Thyroid gland (tissue), 4 donors: ENCODE measurements around the gene ALKAL2. TPM values are rescaled to one million over a fixed set of nuclear protein-coding genes. Genes with fewer than 3 reads are reported as not detected.

Experiments
- DNase-seq, 2 donors: peaks; one replicate each; pipeline ENCODE4 v3.0.0-alpha.2; 2019
- H3K27ac ChIP-seq, 3 donors: fragments of 200-600 bp; sonication (generic); 1 replicate in 2 of 3; 2 replicates in 1 of 3; pipeline ENCODE4 v1.5.1; 2016 to 2019; ENCODE audit warnings: mild to moderate bottlenecking in 1 of 3, moderate library complexity in 1 of 3
- H3K27me3 ChIP-seq: fragments of 200-600 bp; sonication (generic); one replicate; pipeline ENCODE4 v1.5.1; 2019
- H3K36me3 ChIP-seq, 2 donors: fragments of 200-600 bp; sonication (generic); one replicate each; pipeline ENCODE4 v1.5.1; 2016 to 2019
- H3K4me1 ChIP-seq, 2 donors: fragments of 200-600 bp; sonication (generic); one replicate each; pipeline ENCODE4 v1.5.1; 2017 to 2019
- H3K4me3 ChIP-seq, 3 donors: fragments of 200-600 bp; sonication (generic); replicated peaks in 1 of 3; 1 replicate in 2 of 3; 2 replicates in 1 of 3; pipeline ENCODE4 v1.5.1; 2016; ENCODE audit warnings: mild to moderate bottlenecking in 1 of 3
- H3K9me3 ChIP-seq: fragments of 200-600 bp; sonication (generic); one replicate; pipeline ENCODE4 v1.5.1; 2017
- CTCF ChIP-seq, 6 experiments: fragments of 200-600 bp in 3 of 6; fragments of 450-650 bp in 3 of 6; sonication (generic) in 3 of 6; IDR thresholded peaks; one replicate each; pipeline ENCODE4 v1.5.1; 2016 to 2019; ENCODE audit warnings: antibody characterized with exemption in 6 of 6, mild to moderate bottlenecking in 2 of 6, inconsistent platforms in 1 of 6, moderate library complexity in 1 of 6
- POLR2A ChIP-seq, 2 donors: fragments of 450-650 bp; IDR thresholded peaks; one replicate each; pipeline ENCODE4 v1.6.1; 2017; ENCODE audit warnings: antibody characterized with exemption in 2 of 2, mild to moderate bottlenecking in 2 of 2, moderate library complexity in 1 of 2
- WGBS, 2 donors: methylation state at CpG; one replicate each; pipeline ENCODE4 v1.1.5; 2017; 5-methylcytosine and 5-hydroxymethylcytosine counted together
- intact Hi-C: fragments of 100-400 bp; cut with DNase I; formaldehyde crosslinking; loops from one replicate; pipeline ENCODE4 v1.15.1; 2023
- total RNA-seq, 4 donors: library from RNA; depleted of rRNA; stranded (reverse); fragments of >200 nt; gene quantifications; one replicate each; pipeline ENCODE4 v1.2.3, GENCODE V29; 2016

The ALKAL2 gene
- total RNA-seq, 4 donors from 2014 or later: 1.3 to 9.8 (median 7.3) TPM

GRCh38 chr2:323035-323434 is 35.1 kb upstream of the ALKAL2 start:
- intact Hi-C loops: no loop called here
- no peaks in the 10 kb centered on the region for H3K4me1 ChIP-seq
- no peak overlapping the region for H3K27ac ChIP-seq
- 65 to 68% methylated on average over 9 of the region's 9 CpGs for WGBS, 2 donors
- no peaks in the 10 kb centered on the region for H3K36me3 ChIP-seq
- DNase-seq: no peak
- TF ChIP-seq POLR2A (IDR thresholded peaks at IDR 0.05): no peak
- TF ChIP-seq CTCF (IDR thresholded peaks at IDR 0.05): no peak
- H3K27me3 ChIP-seq: no peaks in the 10 kb centered on the region
- H3K9me3 ChIP-seq: no peaks in the 10 kb centered on the region
- no peak overlapping the region for H3K4me3 ChIP-seq

GRCh38 chr2:322326-322725 is 34.4 kb upstream of the ALKAL2 start:
- no peak for DNase-seq
- Histone ChIP-seq H3K27me3 (no peaks in the 10 kb centered on the region), H3K9me3 (no peaks in the 10 kb centered on the region), H3K4me1 (no peaks in the 10 kb centered on the region), H3K4me3 (no peak overlapping the region), H3K36me3 (no peaks in the 10 kb centered on the region), H3K27ac (no peak overlapping the region)
- TF ChIP-seq POLR2A (IDR thresholded peaks at IDR 0.05): no peak
- no peak for TF ChIP-seq CTCF (IDR thresholded peaks at IDR 0.05)
- intact Hi-C loops: no loop called here
- 85 to 86% methylated on average over 10 of the region's 10 CpGs for WGBS, 2 donors

- Histone ChIP-seq H3K9me3 (no peaks in the 10 kb centered on the region), H3K4me3 (no peak overlapping the region), H3K36me3 (no peaks in the 10 kb centered on the region), H3K27ac (no peak overlapping the region), H3K27me3 (no peaks in the 10 kb centered on the region), H3K4me1 (no peaks in the 10 kb centered on the region)
- TF ChIP-seq CTCF (IDR thresholded peaks at IDR 0.05) (no peak), POLR2A (IDR thresholded peaks at IDR 0.05) (no peak)
- intact Hi-C loops: no loop called here
- WGBS, 2 donors: 97 to 99% methylated on average over 4 of the region's 4 CpGs
- no peak for DNase-seq
Measured at GRCh38 chr2:320561-320960, 32.7 kb upstream of the ALKAL2 start.

GRCh38 chr2:319059-319600 is 31.2 kb upstream of the ALKAL2 start:
- DNase-seq: no peak
- no peaks in the 10 kb centered on the region for H3K9me3 ChIP-seq
- intact Hi-C loops: no loop called here
- WGBS, 2 donors: 88 to 90% methylated on average over 34 of the region's 34 CpGs
- no peak overlapping the region for H3K27ac ChIP-seq
- H3K4me1 ChIP-seq: peaks cover 0 to 5% of the 10 kb centered on the region in 2 donors
- TF ChIP-seq CTCF (IDR thresholded peaks at IDR 0.05): no peak
- TF ChIP-seq POLR2A (IDR thresholded peaks at IDR 0.05): no peak
- no peak overlapping the region for H3K4me3 ChIP-seq
- H3K27me3 ChIP-seq: no peaks in the 10 kb centered on the region
- H3K36me3 ChIP-seq: no peaks in the 10 kb centered on the region

GRCh38 chr2:317501-318424 is 29.9 kb upstream of the ALKAL2 start:
- no peaks in the 10 kb centered on the region for H3K9me3 ChIP-seq
- 70 to 76% methylated on average over 26 to 27 of the region's 27 CpGs for WGBS, 2 donors
- intact Hi-C loops: no loop called here
- no peaks in the 10 kb centered on the region for H3K27me3 ChIP-seq
- TF ChIP-seq POLR2A (IDR thresholded peaks at IDR 0.05) (no peak), CTCF (IDR thresholded peaks at IDR 0.05) (no peak)
- no peak overlapping the region for H3K27ac ChIP-seq
- DNase-seq: no peak
- peaks cover 0 to 9% of the 10 kb centered on the region in 2 donors for H3K4me1 ChIP-seq
- H3K4me3 ChIP-seq: no peak overlapping the region
- H3K36me3 ChIP-seq: no peaks in the 10 kb centered on the region
